ENCODE results near the gene NEMP1. TPM values are rescaled to one million over a fixed set of nuclear protein-coding genes. Genes with fewer than 3 reads are reported as not detected.

Gene NEMP1
- total and polyA plus RNA-seq, 12 donors: 1.1 to 6.3 (median 3.6) TPM

DNA sequence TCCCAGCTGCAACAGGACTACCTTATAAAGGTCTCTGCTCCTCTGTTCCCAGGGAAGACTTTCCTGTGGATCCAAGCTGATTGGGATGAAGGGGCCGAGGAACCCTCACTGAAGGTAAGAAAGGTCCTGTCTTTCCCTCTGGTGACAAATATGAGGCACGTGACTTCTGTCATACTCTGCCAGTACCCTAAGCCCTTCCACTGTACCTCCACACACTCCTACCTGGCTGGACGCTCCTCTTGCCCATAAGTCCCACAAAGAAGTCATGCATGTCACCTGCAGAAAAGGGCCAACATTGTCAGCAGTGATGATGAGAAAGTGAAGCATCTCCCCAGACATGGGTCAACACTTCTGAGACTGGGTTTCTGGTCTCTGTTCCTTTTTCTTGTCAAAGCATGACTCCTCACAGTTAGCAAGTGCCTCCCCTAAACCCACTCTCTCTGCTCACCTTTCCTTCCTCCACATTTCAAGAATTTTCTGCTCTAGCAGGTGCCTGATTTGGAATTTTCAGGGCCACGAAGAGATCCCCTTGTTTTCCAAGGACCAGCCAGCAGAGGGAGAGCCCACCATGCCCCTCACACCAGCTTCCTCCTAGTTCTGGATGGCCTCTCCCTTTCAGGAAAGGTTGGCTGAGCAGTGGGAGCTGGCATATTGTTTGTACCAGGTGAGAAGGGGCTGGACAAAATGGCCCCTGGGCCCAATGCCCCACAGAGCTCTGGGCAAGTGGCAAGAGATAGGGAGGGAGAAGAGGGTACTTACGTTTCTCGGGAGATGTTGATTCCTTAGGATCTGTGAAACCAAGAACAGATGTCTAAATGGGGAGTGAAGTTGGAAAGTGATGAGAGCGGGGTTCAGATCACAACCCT is 65.8 kb downstream of the NEMP1 start:
- WGBS, 2 donors: 80 to 83% methylated on average over 7 of the region's 7 CpGs
- no peaks in the 10 kb centered on the region for H3K9me3 ChIP-seq
- peaks cover 0 to 3% (median 0%) of the 10 kb centered on the region in 9 donors for H3K4me1 ChIP-seq
- H3K36me3 ChIP-seq: no peaks in the 10 kb centered on the region
- H3K27me3 ChIP-seq: peaks cover 0 to 44% (median 34%) of the 10 kb centered on the region in 7 donors
- TF ChIP-seq, protein P1, sequence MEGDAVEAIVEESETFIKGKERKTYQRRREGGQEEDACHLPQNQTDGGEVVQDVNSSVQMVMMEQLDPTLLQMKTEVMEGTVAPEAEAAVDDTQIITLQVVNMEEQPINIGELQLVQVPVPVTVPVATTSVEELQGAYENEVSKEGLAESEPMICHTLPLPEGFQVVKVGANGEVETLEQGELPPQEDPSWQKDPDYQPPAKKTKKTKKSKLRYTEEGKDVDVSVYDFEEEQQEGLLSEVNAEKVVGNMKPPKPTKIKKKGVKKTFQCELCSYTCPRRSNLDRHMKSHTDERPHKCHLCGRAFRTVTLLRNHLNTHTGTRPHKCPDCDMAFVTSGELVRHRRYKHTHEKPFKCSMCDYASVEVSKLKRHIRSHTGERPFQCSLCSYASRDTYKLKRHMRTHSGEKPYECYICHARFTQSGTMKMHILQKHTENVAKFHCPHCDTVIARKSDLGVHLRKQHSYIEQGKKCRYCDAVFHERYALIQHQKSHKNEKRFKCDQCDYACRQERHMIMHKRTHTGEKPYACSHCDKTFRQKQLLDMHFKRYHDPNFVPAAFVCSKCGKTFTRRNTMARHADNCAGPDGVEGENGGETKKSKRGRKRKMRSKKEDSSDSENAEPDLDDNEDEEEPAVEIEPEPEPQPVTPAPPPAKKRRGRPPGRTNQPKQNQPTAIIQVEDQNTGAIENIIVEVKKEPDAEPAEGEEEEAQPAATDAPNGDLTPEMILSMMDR (IDR thresholded peaks at IDR 0.05): no peak
- intact Hi-C loops (cut with DNase I): loop anchor here in 4 of 10 donors (5.0 to 10.0 kb wide), 2 partner anchors 44 to 102 kb away; partner anchors contain the start of gene STAT6 (in 1 of the 4)
- H3K27ac ChIP-seq: no peak overlapping the region
- no peak for DNase-seq
- no peak overlapping the region for H3K4me3 ChIP-seq
- no peak for ATAC-seq

DNA sequence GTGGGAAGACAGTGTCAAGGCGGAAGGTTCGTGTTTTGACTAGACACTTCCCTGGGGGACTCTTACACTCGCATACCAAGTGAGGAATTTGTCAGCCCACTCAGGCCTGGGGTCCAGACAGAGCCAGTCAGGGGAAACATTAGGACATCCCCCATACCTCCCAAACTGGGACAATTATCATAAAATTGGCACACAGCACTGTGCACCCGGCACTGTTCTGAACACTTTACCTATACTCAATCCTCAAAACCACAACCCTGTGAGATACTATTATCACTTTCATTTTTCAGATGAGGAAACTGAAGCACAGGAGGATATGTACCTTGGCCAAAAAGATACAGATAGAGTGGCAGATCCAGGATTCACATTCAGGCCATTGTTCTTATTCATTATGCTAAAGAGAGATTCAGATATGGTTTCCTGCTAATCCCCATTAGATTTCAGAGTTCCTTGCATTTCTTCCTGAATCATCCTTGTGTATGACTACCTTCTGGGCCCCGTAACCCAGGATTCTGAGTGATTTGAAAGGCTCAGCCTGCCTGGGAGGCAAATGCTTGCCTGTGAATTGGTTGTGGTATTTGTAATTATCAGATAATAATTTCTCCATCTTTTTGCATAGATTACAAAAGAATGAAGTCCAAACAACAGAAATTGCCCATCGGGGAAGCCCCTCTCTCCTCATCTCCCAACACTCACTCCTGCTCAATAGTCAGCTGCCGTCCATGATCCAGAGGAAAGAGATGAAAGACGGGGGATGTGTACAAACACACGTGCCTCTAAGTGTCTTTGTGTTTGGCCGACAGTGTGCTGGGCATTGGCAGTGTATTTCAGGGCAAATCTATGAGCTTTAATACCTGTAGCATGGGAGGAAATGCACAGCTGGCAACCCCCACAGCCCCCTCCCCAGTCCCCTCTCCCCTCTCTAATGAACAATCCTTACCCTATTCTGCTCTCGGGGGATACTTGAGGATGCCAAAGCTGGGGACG is 66.9 kb downstream of the NEMP1 start:
- 54 to 58% methylated on average over 12 of the region's 12 CpGs for WGBS, 2 donors
- DNase-seq (no peak), ATAC-seq (no peak)
- no peak overlapping the region for H3K4me3 ChIP-seq
- peaks cover 0 to 38% (median 34%) of the 10 kb centered on the region in 7 donors for H3K27me3 ChIP-seq
- H3K4me1 ChIP-seq: peaks cover 0 to 9% (median 3%) of the 10 kb centered on the region in 9 donors
- intact Hi-C loops (cut with DNase I): loop anchor here in 4 of 10 donors (5.0 to 10.0 kb wide), 2 partner anchors 46 to 103 kb away; partner anchors contain the start of gene STAT6 (in 1 of the 4)
- TF ChIP-seq, protein P1 (IDR thresholded peaks at IDR 0.05): no peak
- H3K36me3 ChIP-seq: no peaks in the 10 kb centered on the region
- no peaks in the 10 kb centered on the region for H3K9me3 ChIP-seq
- H3K27ac ChIP-seq: no peak overlapping the region

DNA sequence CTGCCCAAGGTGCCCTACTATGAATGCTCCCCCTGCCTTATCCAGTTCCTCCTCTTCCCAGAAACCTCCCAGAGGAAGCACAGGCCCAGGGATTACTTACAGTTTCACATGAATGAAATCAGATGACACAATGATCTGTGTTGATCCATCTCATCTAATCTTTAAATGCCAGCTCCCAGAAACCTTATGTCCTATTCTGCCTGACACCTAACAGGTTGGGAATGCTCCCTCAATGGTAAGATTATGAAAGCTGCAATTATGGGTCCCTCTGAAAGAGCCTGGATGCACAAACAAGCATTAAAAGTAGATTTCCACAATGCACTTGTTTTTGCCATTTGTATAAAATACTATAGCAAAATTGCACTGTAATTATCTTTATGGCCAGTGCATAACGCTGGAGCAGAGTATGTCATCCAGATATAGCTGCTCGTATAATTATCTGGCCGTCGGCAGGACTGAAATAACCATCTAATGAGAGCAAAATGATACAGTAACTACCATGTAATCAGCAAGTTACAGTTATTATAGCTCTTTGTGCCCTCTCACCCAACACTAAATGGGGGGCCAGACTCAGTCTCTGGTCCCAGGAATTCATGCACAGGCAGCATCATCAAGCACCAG is 67.9 kb downstream of the NEMP1 start:
- Histone ChIP-seq H3K27ac (no peak overlapping the region), H3K4me1 (peaks cover 0 to 13% (median 7%) of the 10 kb centered on the region in 9 donors), H3K9me3 (no peaks in the 10 kb centered on the region), H3K36me3 (no peaks in the 10 kb centered on the region), H3K27me3 (peaks cover 0 to 28% (median 24%) of the 10 kb centered on the region in 7 donors), H3K4me3 (no peak overlapping the region)
- no peak for ATAC-seq
- no peak for DNase-seq
- 54 to 62% methylated on average over 4 of the region's 4 CpGs for WGBS, 2 donors
- TF ChIP-seq, protein P1 (IDR thresholded peaks at IDR 0.05): no peak
- intact Hi-C loops (cut with DNase I): loop anchor here in 4 of 10 donors (5.0 to 10.0 kb wide), 2 partner anchors 47 to 104 kb away; partner anchors contain the start of gene STAT6 (in 1 of the 4)
